Esophagus mucosa (tissue), 1 donor: ENCODE measurements around the gene OR9Q1. TPM values are rescaled to one million over a fixed set of nuclear protein-coding genes. Genes with fewer than 3 reads are reported as not detected.
A peak's percentile ranks its signal among the peaks of the same experiment; 100 is the strongest.

Source experiments
- ATAC-seq: fragments of 200-7000 bp; cut with Tn5 transposase; one replicate; pipeline ENCODE4 v1.9.1; 2020
- total RNA-seq: library from RNA; stranded (reverse); gene quantifications from one replicate; pipeline ENCODE4 v1.2.4, GENCODE V29; 2023
- donor health status: DM: yes; HTN: yes; CAD: no.

The OR9Q1 gene
- total RNA-seq, 1 donor from 2014 or later = not detected

DNA sequence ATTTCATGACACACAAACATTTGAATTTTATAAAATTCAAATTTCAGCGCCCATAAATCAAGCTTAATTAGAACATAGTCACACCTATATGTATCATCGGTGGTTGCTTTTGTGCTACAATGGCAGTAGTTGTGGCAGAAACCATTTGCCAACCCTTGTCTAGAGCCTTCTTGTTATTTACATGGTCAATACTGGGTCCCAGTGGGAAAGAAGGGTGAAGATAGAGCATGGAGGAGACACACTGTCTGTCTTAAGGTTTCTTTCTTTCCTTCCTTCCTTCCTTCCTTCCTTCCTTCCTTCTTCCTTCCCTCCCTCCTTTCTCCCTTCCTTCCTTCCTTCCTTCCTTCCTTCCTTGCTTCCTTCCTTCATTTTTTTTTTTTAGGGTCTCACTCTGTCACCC lies 10.8 kb downstream of the OR9Q1 start:
- ATAC-seq = no peak

DNA sequence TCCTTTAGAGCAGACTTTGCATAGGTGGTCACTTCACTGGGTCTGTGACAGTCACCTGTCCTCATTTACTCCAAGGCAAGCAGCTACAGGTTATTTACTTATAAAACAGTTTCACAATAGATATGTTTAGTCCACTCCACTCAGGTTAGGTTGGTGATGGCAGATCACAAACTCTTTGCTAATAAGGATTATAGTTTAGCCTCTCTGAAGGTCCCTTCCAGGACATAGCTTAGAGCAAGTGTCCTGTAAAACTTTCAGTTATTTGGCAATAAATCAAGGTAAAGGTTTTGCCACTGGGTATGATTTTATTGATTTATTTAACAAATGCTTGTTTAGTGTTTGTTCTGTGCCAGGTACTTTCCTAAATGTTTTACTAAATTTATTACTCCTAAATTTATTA lies 15.9 kb downstream of the OR9Q1 start:
- no peak for ATAC-seq

DNA sequence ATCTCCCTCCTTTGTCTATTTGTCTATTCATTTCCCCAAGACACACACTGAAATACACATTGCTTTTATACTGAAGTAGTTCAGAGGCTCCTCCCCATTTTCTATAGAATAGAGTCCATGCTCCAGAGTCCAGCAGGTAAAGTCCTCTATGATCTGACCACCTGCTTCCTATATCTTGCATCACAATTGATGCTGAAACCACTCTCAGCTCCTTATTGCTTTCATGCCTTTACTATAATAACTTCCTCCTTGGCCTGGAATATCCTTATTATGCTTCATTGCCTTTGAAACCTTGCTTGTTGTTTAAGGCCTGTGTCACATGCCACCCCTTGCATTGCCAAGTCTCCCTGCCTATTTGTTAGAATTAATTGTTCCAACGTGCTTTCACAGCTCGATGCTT lies 19.7 kb downstream of the OR9Q1 start:
- ATAC-seq = no peak

DNA sequence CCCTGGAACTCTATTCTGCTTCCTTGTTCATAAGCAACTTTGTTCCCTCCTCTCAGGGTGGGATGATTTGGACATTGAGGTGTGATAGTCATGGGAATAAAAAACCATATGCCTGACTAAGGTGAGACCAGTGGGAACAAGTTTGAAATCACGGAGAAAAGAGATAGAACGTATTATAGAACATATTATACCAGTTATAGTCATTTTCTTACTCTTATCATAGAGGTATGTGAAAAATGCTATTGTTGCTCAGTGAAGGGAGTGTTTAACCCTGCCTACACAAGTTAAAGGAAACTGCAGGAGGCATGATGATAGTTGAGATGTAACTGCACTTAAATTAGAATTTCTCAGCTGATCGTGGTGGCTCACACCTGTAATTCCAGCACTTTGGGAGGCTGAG lies 22.6 kb downstream of the OR9Q1 start:
- no peak for ATAC-seq

DNA sequence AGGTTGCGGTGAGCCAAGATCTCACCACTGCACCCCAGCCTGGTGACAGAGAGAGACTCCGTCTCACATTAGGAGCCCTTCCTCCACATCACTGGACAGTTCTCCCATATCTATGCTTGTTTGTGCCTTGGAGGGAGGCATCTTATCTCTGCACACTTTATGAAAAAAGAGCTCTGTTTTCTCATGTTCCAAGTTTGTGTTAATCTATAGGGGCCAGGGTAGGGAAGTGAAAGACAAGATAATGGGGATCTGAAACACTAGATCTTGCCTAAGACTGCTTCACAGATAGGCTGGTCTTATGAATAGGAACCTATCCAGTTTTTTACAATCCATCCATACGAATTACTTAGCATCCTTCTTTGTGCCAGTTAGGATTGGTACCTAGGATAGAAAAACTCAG lies 24.1 kb downstream of the OR9Q1 start:
- no peak for ATAC-seq

DNA sequence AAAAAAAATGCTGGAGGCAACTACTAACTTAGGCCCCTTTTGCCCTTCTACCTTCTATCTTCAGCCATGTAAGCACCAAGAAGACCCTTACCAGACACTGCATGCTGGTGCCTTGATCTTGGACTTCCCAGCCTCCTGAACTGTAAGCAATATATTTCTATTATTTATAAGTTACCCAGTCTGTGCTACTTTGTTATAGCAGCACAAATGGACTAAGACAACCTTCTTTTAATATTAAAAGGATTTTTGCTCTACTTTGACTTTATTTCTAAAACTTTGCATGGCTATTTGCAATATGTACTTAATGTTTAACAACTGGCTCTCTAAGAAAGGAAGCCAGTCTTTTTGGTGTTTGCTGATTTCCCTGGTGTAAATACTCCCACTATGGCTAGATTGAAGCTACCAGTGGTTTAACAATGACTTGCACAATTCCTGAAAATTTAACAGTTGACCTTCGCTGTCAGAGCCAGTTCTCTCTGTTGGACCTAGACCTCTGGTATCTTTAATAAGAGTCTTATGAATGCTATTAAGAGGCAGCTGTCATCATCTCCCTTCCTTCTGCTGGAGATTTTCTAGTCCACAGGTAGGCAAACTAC lies 32.2 kb downstream of the OR9Q1 start:
- no peak for ATAC-seq

DNA sequence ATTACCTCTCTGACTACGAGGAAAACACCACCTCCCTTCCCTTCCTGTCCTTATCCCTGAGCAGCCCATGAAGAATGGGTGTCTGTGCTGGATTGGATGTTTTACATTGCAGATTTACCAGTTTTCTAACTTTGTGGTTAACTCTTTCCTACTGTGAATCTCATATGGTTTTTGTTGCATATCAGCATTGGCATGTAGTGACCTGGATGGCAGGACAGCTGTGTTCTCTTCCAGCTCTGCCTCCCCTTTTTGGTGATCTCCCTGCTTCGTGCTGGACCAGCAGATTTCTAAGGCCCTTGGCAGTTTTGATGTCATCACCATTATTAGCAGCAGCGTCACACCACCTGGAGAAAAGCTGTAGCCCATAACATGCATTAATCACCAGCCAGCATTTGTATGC lies 33.8 kb downstream of the OR9Q1 start:
- no peak for ATAC-seq

DNA sequence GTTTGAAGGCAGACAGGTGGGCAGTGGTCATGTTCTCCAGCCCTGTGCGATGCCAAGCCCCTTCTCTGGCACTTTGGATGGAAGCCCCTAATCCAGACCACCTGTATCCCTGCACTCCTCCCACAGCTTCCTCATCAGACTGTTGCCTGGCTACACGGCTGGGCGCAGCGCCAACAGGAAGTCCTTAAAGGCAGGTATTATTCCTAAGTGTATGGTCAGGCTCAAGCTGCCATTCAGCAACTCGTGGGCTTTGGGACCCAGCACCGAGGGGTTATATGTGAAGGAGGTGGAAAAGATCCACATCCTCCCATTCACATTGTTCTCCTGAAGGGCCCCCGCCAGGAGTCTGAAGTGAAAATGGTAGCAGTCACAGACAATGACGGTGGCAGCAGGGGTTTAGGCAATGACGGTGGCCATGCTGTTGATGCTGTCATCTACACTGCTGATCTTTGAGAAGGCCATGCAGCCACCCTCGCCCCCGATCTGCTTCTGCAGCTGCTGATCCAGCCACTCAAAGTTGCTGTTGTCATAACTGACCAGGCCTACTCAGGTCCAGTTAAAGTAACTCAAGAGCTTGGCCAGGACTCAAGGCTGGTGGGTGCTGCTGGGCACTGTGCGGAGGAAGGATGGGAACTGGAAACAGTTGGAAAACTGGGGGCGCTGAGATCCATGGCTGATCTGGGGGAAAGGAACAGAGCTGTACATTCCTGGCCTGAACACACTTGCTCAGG lies 34.8 kb downstream of the OR9Q1 start:
- ATAC-seq = no peak

DNA sequence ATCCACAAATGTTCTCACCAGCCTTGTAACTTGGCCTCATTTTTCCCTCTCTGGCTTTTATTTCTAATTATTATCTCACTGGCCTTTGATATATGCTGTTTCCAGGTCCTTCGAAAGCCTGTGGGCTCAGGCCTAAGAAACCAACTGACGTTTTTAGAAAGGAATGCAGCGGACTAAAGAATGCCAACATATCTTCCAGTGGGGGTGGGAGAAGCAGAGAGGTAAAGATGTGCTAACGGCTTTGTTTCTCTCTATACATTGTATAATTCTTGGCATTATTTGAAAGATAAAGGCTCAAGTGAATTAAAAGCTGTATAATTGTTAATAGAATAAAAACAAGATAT lies 35.3 kb downstream of the OR9Q1 start:
- no peak for ATAC-seq

DNA sequence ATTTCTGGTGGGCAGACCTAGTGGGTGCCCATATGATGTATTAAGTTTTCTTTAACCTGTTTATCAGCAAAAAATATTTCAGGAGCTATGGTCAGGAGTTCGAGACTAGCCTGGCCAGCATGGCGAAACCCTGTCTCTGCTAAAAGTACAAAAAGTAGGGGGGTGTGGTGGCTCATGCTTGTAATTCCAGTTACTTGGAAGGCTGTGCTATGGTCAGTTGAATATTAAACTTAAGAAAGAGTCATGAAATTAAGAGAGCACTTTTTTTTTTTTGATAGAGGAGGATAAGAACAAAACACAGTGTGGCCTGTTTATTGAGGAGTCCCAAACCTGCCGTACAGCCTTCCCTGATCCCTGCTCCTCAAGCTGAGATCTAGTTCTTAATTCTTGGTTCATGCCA lies 36.9 kb downstream of the OR9Q1 start:
- ATAC-seq = no peak

DNA sequence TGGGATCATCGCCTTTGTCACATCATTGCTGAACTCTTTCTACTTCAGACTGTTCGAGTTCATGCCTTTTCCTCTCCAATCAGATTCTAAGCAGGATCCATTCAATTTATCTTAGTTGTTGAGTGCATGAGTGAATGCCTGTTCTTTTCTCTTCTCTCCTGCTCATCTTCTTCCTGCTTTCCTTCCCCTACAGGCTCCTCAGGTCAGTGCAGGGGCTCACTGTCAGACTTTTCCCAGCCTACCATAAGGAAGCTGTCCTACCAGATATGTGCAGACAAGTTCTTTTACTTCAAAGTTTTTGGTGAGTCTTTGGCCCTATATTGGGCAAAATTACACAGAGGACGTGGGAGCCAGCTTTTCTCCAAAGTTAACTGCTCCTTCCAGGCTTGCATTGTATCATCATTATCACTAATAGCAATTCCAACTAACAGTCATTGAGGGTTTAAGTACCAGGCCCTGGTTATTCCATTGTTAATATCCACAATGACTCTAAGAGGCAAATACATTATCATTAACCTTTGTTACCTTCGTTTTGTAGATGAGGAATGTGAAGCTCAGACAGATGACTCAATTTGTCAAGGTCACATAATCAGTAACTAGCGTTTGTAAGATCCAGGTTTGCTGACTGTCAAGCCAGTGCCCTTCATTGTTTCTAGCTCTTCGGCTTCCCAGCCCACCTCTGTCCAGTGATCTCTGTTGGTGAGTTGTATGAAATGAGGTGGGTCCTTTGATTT lies 37.4 kb downstream of the OR9Q1 start:
- no peak for ATAC-seq

DNA sequence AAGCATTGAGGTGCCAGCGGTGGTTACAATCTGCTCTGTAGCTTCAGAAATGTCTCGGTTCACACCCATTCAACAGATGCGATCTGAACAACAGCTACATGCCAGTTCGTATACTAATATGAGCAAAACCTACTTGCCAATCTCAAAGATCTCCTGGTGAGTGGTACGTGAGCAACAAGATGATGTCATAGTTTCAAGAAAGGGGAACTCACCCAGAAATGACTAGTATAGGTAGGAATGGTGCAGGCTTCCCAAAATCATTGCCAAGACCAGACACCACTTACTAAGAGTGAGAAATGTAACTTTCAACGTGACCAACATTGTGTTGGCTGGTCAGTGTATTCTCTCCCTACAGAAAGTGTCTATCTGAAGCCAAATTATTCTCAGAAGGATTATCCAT lies 38.1 kb downstream of the OR9Q1 start:
- ATAC-seq = peak; percentile 83

DNA sequence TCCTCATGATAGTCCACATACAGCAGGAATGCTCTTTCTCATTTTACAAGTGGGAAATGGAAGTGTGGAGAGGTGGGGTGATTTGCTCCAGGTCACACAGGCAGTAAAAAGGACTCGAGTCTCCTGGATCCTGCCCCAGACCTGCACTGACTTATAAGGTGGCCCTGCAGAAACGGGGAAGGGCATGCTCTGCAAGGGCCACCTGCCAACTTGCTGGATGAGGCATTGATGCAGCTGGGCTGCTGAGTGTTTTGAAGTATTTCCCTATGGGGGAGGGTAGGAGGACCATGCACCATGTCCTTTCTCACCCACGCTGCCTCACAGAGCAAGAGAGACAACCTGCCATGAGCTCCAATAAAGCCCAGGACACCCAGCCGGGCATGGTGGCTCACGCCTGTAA lies 44.0 kb downstream of the OR9Q1 start:
- peak; percentile 70 for ATAC-seq

DNA sequence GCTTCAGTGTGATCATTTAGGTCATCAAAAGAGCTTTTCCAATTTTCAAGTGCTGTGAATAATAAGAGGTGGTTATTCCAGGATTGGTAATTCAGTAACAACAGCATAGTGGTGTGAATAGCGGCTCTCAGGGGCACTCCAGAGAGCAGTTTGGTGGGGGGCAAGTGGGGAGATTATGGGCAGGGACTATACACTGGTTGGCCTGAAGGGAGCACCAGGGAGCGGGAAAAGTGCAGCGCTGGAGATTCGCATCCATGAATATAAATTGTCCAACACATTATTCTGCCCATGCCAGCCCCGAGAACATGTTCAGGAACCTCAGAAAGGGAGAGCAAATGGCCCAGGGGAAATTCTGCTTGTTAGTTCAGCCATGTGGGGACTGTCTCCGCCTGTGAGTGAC lies 45.0 kb downstream of the OR9Q1 start:
- ATAC-seq = no peak

DNA sequence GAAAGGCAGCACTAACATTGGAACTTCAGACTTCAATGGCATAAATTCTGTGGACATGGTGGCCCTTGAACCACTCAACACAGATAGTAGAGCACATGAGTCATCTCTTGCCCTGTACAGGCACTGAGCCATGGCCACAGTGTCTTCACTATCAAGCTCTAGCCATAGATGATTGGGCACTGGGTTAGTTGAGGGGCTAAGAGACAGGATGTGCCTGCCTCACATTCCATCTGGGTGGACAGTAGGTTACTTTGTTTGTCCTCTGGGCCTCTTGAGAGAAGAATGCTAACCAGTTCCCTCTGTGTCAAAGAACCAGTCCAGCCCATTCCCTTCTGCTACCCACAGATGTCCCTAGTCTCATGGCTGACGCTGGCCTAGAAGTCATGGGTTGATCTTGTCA lies 46.9 kb downstream of the OR9Q1 start:
- no peak for ATAC-seq

DNA sequence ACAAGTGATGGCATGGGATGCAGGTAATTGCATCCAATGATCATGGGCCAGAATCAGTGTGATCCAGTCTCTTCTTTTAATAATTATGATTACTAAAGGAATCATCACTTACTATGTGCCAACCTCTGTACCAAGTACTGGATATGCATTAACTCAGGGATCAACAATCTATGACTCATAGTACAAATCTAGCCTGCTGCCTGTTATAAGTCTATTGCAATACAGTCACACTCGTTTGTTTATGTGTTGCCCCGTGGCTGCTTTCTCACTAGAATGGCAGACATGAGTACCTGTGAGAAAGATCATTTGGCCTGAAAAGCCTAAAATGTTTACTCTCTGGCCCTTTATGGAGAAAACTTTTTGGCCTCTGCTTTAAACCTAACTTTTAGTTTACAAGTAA lies 52.1 kb downstream of the OR9Q1 start:
- ATAC-seq = peak; percentile 99

DNA sequence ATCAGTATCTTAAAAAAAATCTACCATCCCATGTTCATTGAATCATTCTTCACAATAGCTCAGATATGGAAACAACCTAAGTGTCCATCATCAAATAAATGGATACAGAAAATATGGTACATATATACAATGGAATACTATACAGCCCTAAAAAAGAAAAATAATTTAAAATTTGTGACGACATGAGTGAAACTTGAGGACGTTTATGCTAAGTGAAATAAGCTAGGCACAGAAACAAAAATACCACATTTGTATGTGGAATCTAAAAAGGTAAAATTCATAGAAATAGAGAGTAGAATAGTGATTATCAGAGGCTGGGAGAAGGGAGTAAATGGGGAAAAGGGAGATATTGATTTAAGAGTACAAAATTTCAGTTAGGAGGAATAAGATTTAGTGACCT lies 62.8 kb downstream of the OR9Q1 start:
- no peak for ATAC-seq

DNA sequence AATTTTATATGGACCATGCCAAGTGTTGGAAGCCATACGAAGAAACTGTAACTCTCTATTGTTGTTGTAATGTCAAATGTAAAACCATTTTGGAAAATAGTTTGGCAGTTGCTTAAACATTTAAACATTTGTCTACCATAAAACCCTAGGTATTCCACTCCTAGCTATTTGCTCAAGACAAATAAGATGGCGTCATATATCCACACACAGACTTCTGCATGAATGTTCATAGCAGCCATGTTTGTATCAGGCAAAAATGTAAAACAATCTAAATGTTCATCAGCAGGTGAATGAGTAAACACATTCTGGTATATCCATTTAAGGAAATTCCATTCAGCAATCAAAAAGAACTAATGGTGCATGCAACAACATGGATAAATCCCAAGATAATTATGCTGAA lies 73.8 kb downstream of the OR9Q1 start:
- no peak for ATAC-seq

DNA sequence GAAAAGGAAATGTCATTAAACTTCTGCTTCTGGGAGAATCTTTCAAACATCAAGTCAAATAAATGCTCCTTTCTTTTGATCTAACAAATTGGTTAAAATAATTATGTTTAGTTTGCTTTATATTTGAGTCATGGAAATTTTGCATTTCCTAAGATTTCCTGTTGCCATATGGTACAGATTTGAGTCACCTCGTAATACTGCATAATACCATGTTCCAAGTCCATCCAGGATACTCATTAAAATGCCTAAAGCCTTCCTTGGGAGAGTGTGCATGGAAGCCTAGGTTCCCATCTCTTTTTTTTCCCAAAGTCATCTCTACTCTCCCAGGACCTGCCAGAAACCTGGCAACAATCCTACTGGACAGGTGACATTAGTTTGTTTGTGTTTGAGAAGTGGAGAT lies 97.4 kb downstream of the OR9Q1 start:
- no peak for ATAC-seq

DNA sequence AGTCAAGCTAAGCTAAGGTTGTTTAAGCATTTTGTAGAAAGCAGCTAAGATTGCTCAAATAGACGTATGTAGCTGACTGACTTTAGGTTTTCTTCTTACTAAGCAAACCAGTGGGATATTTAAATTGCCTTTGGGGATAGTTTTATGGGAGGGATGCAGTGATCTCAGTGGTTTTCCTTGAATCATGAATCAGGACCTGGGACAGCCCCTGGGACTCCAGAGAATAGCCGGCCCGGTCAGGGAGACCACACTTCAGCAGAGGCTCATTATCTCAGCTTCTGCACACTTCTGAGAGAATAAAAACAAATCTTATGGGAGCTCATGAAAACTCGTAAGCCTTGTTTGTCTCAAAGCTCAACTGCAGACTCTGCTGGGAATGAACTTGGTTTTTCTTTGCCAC lies 101.8 kb downstream of the OR9Q1 start, which contains the start of gene OR9I1:
Gene OR9I1, minus strand, starts transcription at position 62 of the 400 bp plus-strand sequence. CDS start 6,086 bp downstream, outside the sequence.
- ATAC-seq = no peak

DNA sequence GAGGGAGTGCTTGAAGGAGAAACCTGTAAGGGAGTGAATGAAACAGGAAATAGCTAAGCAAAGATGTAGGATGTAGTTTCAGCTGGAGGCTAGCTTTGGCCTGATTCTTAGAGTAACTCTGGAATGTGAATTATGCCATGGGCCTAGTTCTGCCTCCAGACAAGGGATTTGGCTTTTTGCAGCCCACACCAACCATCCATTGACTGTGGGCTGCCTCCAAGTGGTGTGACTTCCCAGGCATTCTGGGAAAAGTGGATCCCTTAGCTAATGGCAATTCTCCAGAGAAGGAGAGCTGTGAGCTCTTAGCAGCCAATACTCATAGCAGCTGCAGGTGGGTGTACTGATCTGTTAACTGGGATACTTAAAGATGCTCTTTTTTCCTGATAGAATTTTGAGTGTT lies 103.7 kb downstream of the OR9Q1 start:
- ATAC-seq = no peak

DNA sequence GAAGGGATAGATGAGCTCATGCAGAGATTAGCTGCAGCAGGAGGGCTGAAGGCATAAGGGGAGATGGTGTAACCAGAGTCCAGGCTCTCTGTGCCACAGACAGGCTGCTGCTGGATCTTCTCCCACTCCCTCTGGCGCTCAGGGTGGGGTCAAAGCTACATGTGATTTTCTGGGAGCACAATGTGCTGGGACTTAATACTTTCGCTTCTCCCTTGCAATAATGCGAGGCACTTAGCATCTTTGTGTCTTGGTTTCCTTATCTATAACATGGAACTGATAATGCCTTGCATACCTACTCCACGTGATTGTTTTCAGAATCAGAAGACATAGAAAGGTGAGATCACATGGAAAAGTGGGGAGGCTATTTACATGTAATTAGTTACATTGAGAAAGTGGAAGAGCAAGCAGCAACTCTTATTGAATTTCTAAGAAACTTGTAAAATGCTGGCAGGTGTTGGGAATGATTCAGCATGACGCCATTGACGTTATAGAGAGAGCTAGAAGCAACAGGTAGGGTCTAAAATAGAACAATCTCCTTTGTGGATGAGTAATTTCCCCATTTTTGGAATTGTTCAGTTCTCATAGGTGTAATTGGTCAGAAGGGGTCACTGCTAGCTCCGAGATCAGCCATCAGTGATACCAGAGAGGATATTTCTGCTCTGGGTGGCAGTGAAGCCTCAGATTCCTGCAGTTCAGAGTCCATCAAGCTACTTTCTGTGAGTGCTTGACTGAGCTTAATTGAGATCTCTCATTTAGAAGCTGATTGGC lies 109.8 kb downstream of the OR9Q1 start:
- ATAC-seq = peak; percentile 38

DNA sequence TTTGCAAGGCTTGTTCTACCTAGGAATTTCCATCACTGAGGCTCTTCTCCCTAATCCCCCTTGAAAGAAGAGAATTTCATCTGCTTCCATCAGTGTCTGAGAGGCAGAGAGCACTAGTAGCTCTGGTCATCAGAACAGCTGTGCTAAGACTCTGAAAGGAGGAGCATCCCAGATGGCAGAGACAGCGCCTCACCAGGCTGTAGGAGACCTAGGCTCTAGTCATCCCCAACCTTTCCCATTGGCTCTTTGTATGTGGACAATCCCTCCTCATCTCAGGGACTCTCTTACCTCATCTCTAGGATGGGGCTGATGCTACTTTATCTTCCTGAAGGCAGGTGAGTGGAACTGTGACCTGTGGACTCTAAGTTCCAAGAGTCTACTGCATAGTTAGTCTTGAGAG lies 110.5 kb downstream of the OR9Q1 start:
- no peak for ATAC-seq
